Brain microvascular endothelial cell (primary cell): ENCODE results near the gene PCDHGB3.
"Not testable (repeated sequence)": the region's sequence is repeated elsewhere in the genome, so short reads cannot be mapped to it uniquely, and the experiment has no call there.

ENCODE experiments used
- DNase-seq: peaks from one replicate; pipeline ENCODE4 v3.0.0-alpha.2; 2020
- H3K27ac ChIP-seq: fragments of 250-450 bp; sonication (Bioruptor Pico); 2 replicates; pipeline ENCODE4 v1.5.1; 2020; ENCODE audit warnings: mild to moderate bottlenecking, moderate library complexity
- H3K27me3 ChIP-seq: fragments of 250-450 bp; sonication (Bioruptor Pico); replicated peaks from 2 replicates; pipeline ENCODE4 v1.5.1; 2020; ENCODE audit warnings: mild to moderate bottlenecking
- H3K36me3 ChIP-seq: fragments of 250-450 bp; sonication (Bioruptor Pico); replicated peaks from 2 replicates; pipeline ENCODE4 v1.5.1; 2020; ENCODE audit warnings: mild to moderate bottlenecking
- H3K4me3 ChIP-seq: 2 replicates; pipeline ENCODE4 v1.5.1; 2011; ENCODE audit warnings: low read depth, mild to moderate bottlenecking, control low read depth, low read length, moderate library complexity
- in situ Hi-C: cut with HindIII; loops from 2 replicates; pipeline ENCODE4 v1.10.0; 2017; ENCODE audit warnings: low sequenced_read_pairs, low pct_ligation_motif_present
- TF ChIP-seq, protein P1 (sequence below): IDR thresholded peaks from 2 replicates; pipeline ENCODE4 v1.5.1; 2011; ENCODE audit warnings: low read depth, mild to moderate bottlenecking, moderate library complexity, low read length, control low read depth, inconsistent platforms; ENCODE audit errors: missing control alignments

PCDHGB3 gene

GRCh38 chr5:141338538-141339306, 31.3 kb upstream of the PCDHGB3 start, which contains the start of gene PCDHGA2:
Gene PCDHGA2 (plus strand): TSS chr5:141338760.
- in situ Hi-C loops: no loop called here
- peak; percentile 33 for DNase-seq

GRCh38 chr5:141340781-141341354, 29.2 kb upstream of the PCDHGB3 start:
- in situ Hi-C loops, H3K27ac ChIP-seq, DNase-seq, H3K27me3 ChIP-seq, H3K4me3 ChIP-seq, H3K36me3 ChIP-seq: not testable (repeated sequence)

More at GRCh38 chr5:141338538-141339306, 31.3 kb upstream of the PCDHGB3 start, which contains the start of gene PCDHGA2:
- no peaks in the 10 kb centered on the region for H3K27me3 ChIP-seq
- no peak within 1 kb of the TSS for H3K27ac ChIP-seq
- no peaks in the 10 kb centered on the region for H3K36me3 ChIP-seq
- TF ChIP-seq, protein P1, sequence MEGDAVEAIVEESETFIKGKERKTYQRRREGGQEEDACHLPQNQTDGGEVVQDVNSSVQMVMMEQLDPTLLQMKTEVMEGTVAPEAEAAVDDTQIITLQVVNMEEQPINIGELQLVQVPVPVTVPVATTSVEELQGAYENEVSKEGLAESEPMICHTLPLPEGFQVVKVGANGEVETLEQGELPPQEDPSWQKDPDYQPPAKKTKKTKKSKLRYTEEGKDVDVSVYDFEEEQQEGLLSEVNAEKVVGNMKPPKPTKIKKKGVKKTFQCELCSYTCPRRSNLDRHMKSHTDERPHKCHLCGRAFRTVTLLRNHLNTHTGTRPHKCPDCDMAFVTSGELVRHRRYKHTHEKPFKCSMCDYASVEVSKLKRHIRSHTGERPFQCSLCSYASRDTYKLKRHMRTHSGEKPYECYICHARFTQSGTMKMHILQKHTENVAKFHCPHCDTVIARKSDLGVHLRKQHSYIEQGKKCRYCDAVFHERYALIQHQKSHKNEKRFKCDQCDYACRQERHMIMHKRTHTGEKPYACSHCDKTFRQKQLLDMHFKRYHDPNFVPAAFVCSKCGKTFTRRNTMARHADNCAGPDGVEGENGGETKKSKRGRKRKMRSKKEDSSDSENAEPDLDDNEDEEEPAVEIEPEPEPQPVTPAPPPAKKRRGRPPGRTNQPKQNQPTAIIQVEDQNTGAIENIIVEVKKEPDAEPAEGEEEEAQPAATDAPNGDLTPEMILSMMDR: peak; percentile 54
- peak within 1 kb of the TSS; percentile 22 for H3K4me3 ChIP-seq

GRCh38 chr5:141342773-141343172, 27.3 kb upstream of the PCDHGB3 start:
- Histone ChIP-seq H3K27me3 (no peaks in the 10 kb centered on the region), H3K36me3 (no peaks in the 10 kb centered on the region), H3K4me3 (no peak overlapping the region), H3K27ac (no peak overlapping the region)
- DNase-seq: no peak
- in situ Hi-C loops: no loop called here
- TF ChIP-seq, protein P1: no peak

DNA sequence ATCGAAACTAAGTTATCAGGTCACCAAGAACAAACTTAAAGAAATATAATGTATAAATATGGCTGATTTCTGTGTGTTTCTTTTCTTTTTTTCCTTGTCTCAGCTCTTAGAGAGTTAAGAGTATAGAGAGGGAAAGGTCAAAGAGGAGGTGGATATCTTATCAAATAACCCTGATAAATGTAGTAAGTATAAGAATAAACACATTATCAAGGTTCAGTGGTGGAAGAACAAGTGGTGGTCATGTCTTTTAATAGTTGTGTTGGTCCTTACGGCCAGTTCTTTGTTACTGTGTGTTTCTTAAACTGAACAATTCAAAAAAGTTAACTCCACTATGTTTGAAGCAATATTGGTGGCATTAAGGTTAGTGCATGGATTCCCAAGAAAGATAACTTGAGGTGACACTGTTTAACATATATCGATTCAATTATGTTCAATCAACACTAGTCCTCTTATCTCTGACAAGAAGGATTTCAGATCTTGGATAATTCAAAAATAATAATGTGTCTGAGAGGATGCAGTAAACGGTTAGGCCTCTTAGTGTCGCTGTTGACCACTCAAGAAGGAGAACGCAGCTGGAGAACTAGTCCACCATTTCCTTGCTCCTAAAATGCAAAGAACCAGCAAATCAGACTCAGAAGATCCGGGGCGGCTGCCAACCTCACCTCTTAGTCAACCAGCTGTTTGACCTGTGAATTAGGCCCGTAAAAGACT, 26.6 kb upstream of the PCDHGB3 start, which contains the start of gene PCDHGA3:
Gene PCDHGA3 (plus strand): TSS at position 588 of the 711 bp plus-strand sequence. CDS start 205 bp downstream, outside the sequence.
- TF ChIP-seq, protein P1: peak; percentile 58
- peak within 1 kb of the TSS; percentile 38 for H3K4me3 ChIP-seq
- H3K36me3 ChIP-seq: no peaks in the 10 kb centered on the region
- H3K27me3 ChIP-seq: no peaks in the 10 kb centered on the region
- no peak within 1 kb of the TSS for H3K27ac ChIP-seq
- in situ Hi-C loops: no loop called here
- peak; percentile 58 for DNase-seq

DNA sequence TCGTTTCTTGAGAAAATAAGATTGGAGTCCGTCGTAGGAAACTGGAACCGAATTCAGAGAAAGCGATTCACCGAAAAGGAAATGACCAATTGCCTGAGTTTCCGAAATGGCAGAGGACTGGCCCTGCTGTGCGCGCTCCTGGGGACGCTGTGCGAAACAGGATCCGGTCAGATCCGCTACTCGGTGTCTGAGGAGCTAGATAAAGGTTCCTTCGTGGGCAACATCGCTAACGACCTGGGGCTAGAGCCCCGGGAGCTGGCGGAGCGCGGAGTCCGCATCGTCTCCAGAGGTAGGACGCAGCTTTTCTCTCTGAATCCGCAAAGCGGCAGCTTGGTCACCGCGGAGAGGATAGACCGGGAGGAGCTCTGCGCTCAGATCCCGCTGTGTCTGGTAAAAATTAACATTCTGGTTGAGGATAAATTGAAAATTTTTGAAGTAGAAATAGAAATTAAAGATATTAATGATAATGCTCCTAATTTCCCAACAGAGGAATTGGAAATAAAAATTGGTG, 26.0 kb upstream of the PCDHGB3 start:
- H3K27me3 ChIP-seq: no peaks in the 10 kb centered on the region
- TF ChIP-seq, protein P1: no peak
- no peaks in the 10 kb centered on the region for H3K36me3 ChIP-seq
- H3K27ac ChIP-seq: no peak overlapping the region
- DNase-seq: no peak
- in situ Hi-C loops: no loop called here
- peak overlapping the region; percentile 38 for H3K4me3 ChIP-seq

DNA sequence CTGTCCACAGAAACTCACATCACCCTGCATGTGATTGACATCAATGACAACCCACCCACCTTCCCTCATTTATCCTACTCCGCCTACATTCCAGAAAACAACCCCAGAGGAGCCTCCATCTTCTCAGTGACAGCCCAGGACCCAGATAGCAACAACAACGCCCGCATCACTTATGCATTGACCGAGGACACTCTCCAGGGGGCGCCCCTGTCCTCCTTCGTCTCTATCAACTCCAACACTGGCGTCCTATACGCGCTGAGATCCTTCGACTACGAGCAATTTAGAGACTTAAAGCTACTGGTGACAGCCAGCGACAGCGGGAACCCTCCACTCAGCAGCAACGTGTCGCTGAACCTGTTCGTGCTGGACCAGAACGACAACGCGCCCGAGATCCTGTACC, 24.7 kb upstream of the PCDHGB3 start:
- Histone ChIP-seq H3K4me3 (no peak overlapping the region), H3K36me3 (no peaks in the 10 kb centered on the region), H3K27me3 (no peaks in the 10 kb centered on the region), H3K27ac (no peak overlapping the region)
- in situ Hi-C loops: no loop called here
- DNase-seq: no peak
- TF ChIP-seq, protein P1: no peak

DNA sequence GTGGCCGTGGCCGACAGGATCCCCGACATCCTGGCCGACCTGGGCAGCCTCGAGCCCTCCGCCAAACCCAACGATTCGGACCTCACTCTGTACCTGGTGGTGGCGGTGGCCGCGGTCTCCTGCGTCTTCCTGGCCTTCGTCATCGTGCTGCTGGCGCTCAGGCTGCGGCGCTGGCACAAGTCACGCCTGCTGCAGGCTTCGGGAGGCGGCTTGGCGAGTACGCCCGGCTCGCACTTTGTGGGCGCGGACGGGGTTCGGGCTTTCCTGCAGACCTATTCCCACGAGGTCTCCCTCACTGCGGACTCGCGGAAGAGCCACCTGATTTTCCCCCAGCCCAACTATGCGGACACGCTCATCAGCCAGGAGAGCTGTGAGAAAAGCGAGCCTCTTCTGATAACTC, 24.0 kb upstream of the PCDHGB3 start:
- H3K36me3 ChIP-seq, H3K27ac ChIP-seq, H3K27me3 ChIP-seq, H3K4me3 ChIP-seq, DNase-seq, in situ Hi-C loops: not testable (repeated sequence)
